Suprapubic skin (tissue), 4 donors: ENCODE measurements around the gene HEATR5A.

ENCODE experiments used
- CTCF ChIP-seq, 2 donors: fragments of 200-600 bp in 1 of 2; fragments of 450-650 bp in 1 of 2; sonication (generic) in 1 of 2; IDR thresholded peaks; one replicate each; pipeline ENCODE4 v1.5.1; 2016 to 2019; ENCODE audit warnings: antibody characterized with exemption in 2 of 2, mild to moderate bottlenecking in 1 of 2, moderate library complexity in 1 of 2
- EP300 ChIP-seq: sonication (generic); formaldehyde crosslinking; IDR thresholded peaks from one replicate; pipeline ENCODE4 v1.6.1; 2017; ENCODE audit warnings: antibody characterized with exemption
- POLR2A ChIP-seq, 2 donors: fragments of 450-650 bp; IDR thresholded peaks; one replicate each; pipeline ENCODE4 v1.6.1; 2017; ENCODE audit warnings: antibody characterized with exemption in 2 of 2, mild to moderate bottlenecking in 2 of 2, moderate library complexity in 2 of 2
- POLR2AphosphoS5 ChIP-seq, 3 donors: sonication (generic); formaldehyde crosslinking; IDR thresholded peaks; one replicate each; pipeline ENCODE4 v1.6.1; 2017; ENCODE audit warnings: antibody characterized with exemption in 3 of 3

- TF ChIP-seq CTCF (IDR thresholded peaks at IDR 0.05) (no peak), POLR2A (IDR thresholded peaks at IDR 0.05) (no peak), EP300 (no peak), POLR2AphosphoS5 (IDR thresholded peaks at IDR 0.05) (no peak)
Measured at GRCh38 chr14:31320216-31320615, 100.1 kb downstream of the HEATR5A start.
